HepG2 (cell line): ENCODE measurements around the gene CLEC18C. TPM values are rescaled to one million over a fixed set of nuclear protein-coding genes. Genes with fewer than 3 reads are reported as not detected.

Experiments used
- CAMTA2 ChIP-seq: sonication (generic); formaldehyde crosslinking; IDR thresholded peaks from 2 replicates; pipeline ENCODE4 v1.4.0; 2020; ENCODE audit warnings: mild to moderate bottlenecking, missing genetic modification reagents, borderline replicate concordance
- DRAP1 ChIP-seq: IDR thresholded peaks from 2 replicates; pipeline ENCODE4 v1.6.1; 2016; ENCODE audit warnings: missing genetic modification reagents, missing compliant biosample characterization
- FOXK2 ChIP-seq: fragments of 450-650 bp; IDR thresholded peaks from 2 replicates; pipeline ENCODE4 v1.6.1; 2016
- HNRNPL ChIP-seq: fragments of 200-400 bp; formaldehyde crosslinking; IDR thresholded peaks from 2 replicates; pipeline ENCODE4 v1.6.1; 2017; ENCODE audit warnings: mild to moderate bottlenecking, low read depth, low read length
- PLSCR1 ChIP-seq: sonication (generic); formaldehyde crosslinking; IDR thresholded peaks from 2 replicates; pipeline ENCODE4 v1.5.0; 2020; ENCODE audit warnings: missing genetic modification reagents, mild to moderate bottlenecking, borderline replicate concordance
- PPARG ChIP-seq: conservative IDR thresholded peaks from 2 replicates; pipeline ENCODE4 v1.6.1; 2016; ENCODE audit warnings: missing biosample characterization, missing genetic modification reagents
- SRSF4 ChIP-seq: fragments of 200-400 bp; formaldehyde crosslinking; IDR thresholded peaks from one replicate; pipeline ENCODE4 v1.6.1; 2018; ENCODE audit warnings: mild to moderate bottlenecking, low read depth, low read length, moderate library complexity; ENCODE audit not compliant: poor library complexity, severe bottlenecking
- SRSF9 ChIP-seq: fragments of 200-400 bp; formaldehyde crosslinking; IDR thresholded peaks from 2 replicates; pipeline ENCODE4 v1.6.1; 2018; ENCODE audit warnings: borderline replicate concordance, mild to moderate bottlenecking, low read depth, low read length; ENCODE audit not compliant: insufficient read depth, poor library complexity, severe bottlenecking
- TBL1XR1 ChIP-seq: fragments of 150-350 bp; IDR thresholded peaks from 2 replicates; pipeline ENCODE4 v1.6.1; 2014; ENCODE audit warnings: borderline replicate concordance, low read length; ENCODE audit not compliant: partially characterized antibody
- THAP7 ChIP-seq: sonication (generic); formaldehyde crosslinking; IDR thresholded peaks from 2 replicates; pipeline ENCODE4 v1.8.1; 2023; ENCODE audit warnings: mild to moderate bottlenecking, missing genetic modification reagents
- TRAFD1 ChIP-seq: sonication (generic); formaldehyde crosslinking; IDR thresholded peaks from 2 replicates; pipeline ENCODE4 v1.5.1; 2020; ENCODE audit warnings: missing genetic modification reagents, mild to moderate bottlenecking, borderline replicate concordance
- WIZ ChIP-seq: sonication (generic); formaldehyde crosslinking; IDR thresholded peaks from 2 replicates; pipeline ENCODE4 v1.5.1; 2020; ENCODE audit warnings: mild to moderate bottlenecking, missing genetic modification reagents
- ZBTB3 ChIP-seq: sonication (generic); formaldehyde crosslinking; IDR thresholded peaks from 2 replicates; pipeline ENCODE4 v1.4.0; 2020; ENCODE audit warnings: low read depth, mild to moderate bottlenecking, moderate library complexity, missing genetic modification reagents, borderline replicate concordance
- ZC3H13 ChIP-seq: sonication (generic); formaldehyde crosslinking; IDR thresholded peaks from 2 replicates; pipeline ENCODE4 v1.8.1; 2023; ENCODE audit warnings: mild to moderate bottlenecking, missing genetic modification reagents, moderate library complexity
- ZFP90 ChIP-seq: sonication (generic); formaldehyde crosslinking; IDR thresholded peaks from 2 replicates; pipeline ENCODE4 v1.8.0; 2022; ENCODE audit warnings: missing genetic modification reagents, mild to moderate bottlenecking, inconsistent platforms, borderline replicate concordance
- ZKSCAN5 ChIP-seq: sonication (generic); formaldehyde crosslinking; IDR thresholded peaks from 2 replicates; pipeline ENCODE4 v1.5.1; 2020; ENCODE audit warnings: mild to moderate bottlenecking, missing genetic modification reagents
- ZNF589 ChIP-seq: sonication (generic); formaldehyde crosslinking; conservative IDR thresholded peaks from 2 replicates; pipeline ENCODE4 v1.8.0; 2022; ENCODE audit warnings: mild to moderate bottlenecking, moderate library complexity, missing genetic modification reagents
- ZNF646 ChIP-seq: sonication (generic); formaldehyde crosslinking; IDR thresholded peaks from 2 replicates; pipeline ENCODE4 v1.9.0; 2021; ENCODE audit warnings: mild to moderate bottlenecking, missing genetic modification reagents
- polyA plus RNA-seq, 8 experiments: library from polyadenylated mRNA; depleted of rRNA in 3 of 8; stranded (reverse) in 7 of 8; unstranded in 1 of 8; fragments of >200 nt; fragmentation: Illumina TruSeq in 4 of 8; extraction: Trizol in 4 of 8; gene quantifications; 2 replicates each; pipeline versions ENCODE4 v1.2.1 to v1.2.3, GENCODE V29; 2011 to 2016; ENCODE audit warnings: low read depth in 4 of 8, missing spikeins in 1 of 8, mixed read lengths in 1 of 8; ENCODE audit not compliant: insufficient read depth in 1 of 8
- total RNA-seq, 5 experiments: library from RNA; depleted of rRNA; stranded (reverse); fragments of >200 nt; fragmentation: Illumina TruSeq; extraction: Trizol; gene quantifications; 2 replicates each; pipeline ENCODE4 v1.2.3, GENCODE V29; 2016; ENCODE audit warnings: low read depth in 1 of 5

The CLEC18C gene
- total and polyA plus RNA-seq, 2 of the 13 experiments (the other 11 are each of a cell fraction or from before 2014, with no cell fraction given) = 0.15 to 0.29 TPM

GRCh38 chr16:70157477-70158260 is 15.9 kb upstream of the CLEC18C start (continued):
- no peak for TF ChIP-seq CAMTA2 (CRISPR knock-in tag)
- TF ChIP-seq SRSF4 = no peak
- no peak for TF ChIP-seq TBL1XR1
- TF ChIP-seq ZNF646 = no peak; the same call in 1 of the 2 replicates
- TF ChIP-seq THAP7 (CRISPR knock-in tag) = no peak; the same call in 1 of the 2 replicates
- no peak for TF ChIP-seq PLSCR1 (CRISPR knock-in tag)
- TF ChIP-seq ZKSCAN5 = no peak
- peak; percentile 95 for TF ChIP-seq ZBTB3
- TF ChIP-seq FOXK2 = peak; percentile 89
- peak; percentile 88; the same call in 1 of the 2 replicates for TF ChIP-seq ZFP90
- no peak for TF ChIP-seq SRSF9
- no peak for TF ChIP-seq HNRNPL
- TF ChIP-seq TRAFD1 (CRISPR knock-in tag) = peak; percentile 38; the same call in 1 of the 2 replicates
- peak; percentile 54; the same call in 1 of the 2 replicates for TF ChIP-seq ZC3H13
- 0 out of 2 replicates have a peak, but pooled peaks have one; percentile 36 for TF ChIP-seq WIZ (CRISPR knock-in tag)
- no peak for TF ChIP-seq ZNF589 (CRISPR knock-in tag)
- TF ChIP-seq DRAP1 (CRISPR knock-in tag) = 0 out of 2 replicates have a peak, but pooled peaks have one; percentile 50
- peak; percentile 18 for TF ChIP-seq PPARG
